ENCODE measurements around the gene RAD23A.
A peak's percentile ranks its signal among the peaks of the same experiment; 100 is the strongest.

RAD23A gene

GRCh38 chr19:12984683-12985048, 39.0 kb downstream of the RAD23A start:
- no peak for DNase-seq (ENCODE audit: low spot score)

GRCh38 chr19:12985049-12985776, 39.6 kb downstream of the RAD23A start:
- no peak for DNase-seq (ENCODE audit: low spot score)

DNA sequence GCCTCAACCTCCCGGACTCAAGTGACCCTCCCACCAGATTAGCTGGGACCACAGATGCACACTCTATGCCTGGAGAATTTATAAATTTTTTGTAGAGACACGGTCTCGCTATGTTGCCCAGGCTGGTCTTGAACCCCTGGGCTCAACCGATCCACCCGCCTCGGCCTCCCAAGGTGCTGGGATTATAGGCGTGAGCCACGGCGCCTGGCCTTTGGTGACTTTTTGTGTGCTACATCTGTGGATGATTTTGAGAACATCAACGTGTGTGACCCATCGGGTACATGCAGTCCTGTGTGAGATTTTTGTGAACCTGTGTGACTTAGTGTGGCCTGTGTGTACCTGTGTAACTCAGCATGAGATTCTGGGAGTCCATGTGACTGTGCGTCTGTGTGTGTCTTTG, 41.1 kb downstream of the RAD23A start:
- no peak for DNase-seq (ENCODE audit: low spot score)

DNA sequence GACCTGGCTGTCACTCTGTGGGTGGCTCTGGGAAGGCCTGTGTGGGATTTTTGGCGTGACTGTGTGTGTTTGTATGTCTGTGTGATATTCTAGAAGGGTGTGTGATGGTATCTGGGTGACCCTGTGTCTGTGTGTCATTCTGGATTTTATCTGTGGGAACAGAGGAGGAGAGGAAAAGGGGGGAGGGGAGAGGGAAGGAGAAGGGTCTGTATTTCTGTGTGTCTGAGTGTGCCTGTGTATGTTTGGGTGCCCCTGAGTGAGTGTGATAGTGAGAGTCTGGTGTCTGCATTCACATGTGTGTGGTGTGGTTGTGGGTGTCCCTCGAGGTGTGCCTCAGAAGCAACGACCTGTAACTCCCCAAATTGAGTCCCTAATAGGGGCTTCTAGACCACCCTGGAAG, 41.5 kb downstream of the RAD23A start:
- DNase-seq (ENCODE audit: low spot score) = no peak

DNA sequence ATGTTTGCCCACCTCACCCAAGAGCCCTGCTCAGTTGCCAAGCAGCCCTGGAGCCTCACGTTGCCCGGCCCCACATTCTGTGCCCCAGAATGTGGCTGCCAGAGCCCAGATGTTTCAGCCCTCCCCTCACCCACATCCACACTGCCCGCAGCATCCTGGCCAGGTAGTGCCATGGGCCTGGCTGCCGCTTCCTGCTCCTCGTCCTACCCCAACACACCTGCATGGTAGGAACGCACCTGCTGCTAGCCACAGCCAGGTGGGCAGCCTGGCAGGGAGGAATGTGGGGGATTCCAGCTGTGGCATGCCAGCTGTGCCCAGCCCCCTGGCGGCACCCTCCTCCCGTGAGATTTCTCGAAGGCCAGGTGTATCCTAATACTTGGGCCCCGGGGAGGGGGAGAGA, 42.1 kb downstream of the RAD23A start:
- no peak for DNase-seq (ENCODE audit: low spot score)

GRCh38 chr19:12990431-12990830, 44.8 kb downstream of the RAD23A start:
- no peak for DNase-seq (ENCODE audit: low spot score)

GRCh38 chr19:12990853-12991252, 45.2 kb downstream of the RAD23A start:
- no peak for DNase-seq (ENCODE audit: low spot score)

- no peak for DNase-seq (ENCODE audit: low spot score)
These were observed 45.6 kb downstream of the RAD23A start for GRCh38 chr19:12991296-12991695.

- DNase-seq (ENCODE audit: low spot score) = no peak
These were observed 47.1 kb downstream of the RAD23A start for GRCh38 chr19:12992729-12993128.

DNA sequence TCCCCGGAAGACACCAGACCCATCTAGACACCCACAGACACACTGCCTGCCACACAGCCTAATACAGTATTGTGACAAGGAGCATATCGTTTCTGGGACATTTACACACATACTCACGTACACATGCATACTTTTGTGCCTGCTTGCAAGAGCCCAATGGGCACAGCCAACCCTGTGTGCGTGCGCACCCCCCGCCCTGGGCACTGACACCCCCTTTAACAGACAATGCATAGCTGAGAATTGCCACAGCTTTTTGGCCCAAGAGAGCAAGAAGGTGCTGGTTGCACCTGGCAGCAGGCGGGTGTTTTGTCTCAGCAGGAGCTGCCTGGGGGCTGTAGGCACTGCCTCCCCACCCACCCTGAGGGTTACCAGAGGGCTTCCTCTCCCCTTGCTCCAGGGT, 47.9 kb downstream of the RAD23A start:
- DNase-seq (ENCODE audit: low spot score) = no peak

DNA sequence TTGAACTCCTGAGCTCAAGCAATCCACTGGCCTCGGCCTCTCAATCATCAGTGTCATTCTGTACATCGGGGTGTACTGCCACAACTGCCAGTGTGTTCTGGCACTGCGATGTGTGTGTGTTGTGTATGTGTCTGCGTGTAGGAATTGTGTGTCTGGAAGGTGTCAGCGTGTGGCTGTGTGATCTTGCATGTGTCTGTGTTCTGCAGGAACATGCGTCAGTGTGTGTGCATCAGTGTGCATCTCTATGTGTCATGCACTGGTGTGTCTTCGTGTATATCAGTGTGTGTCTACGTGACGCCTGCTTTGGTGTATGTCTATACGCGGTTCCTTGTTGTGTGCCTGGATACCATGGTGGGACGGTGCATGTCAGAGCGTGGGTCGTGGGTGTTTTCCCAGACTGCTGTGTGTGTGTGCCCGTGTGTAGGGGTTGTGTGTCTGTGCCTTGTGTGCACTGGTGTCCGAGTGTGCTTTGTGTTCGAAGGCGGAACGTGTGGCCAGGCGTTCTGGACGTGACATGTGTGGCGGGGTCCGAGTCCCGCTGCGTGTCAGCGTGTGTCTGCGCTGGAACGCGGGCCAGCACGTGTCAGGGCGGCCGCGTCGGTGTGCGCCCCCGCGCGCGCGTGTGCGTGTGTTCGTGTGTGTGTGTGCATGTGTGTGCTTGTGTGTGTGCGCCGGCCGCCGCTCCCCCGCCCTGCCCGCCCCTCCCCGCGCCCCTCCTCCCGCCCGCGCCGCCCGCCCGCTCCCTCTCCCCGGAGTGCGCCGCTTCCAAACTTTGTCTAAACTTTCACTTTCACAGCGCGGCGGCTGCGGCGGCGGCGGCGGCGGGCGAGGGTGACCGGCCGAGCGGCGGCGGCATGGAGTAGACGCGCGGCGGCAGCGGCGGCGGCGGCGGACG, 49.3 kb downstream of the RAD23A start, which contains the start of gene NFIX:
Gene NFIX (plus strand): TSS at position 775 of the 895 bp plus-strand sequence. CDS start 363 bp downstream, outside the sequence.
- peak; percentile 63 for DNase-seq (ENCODE audit: low spot score)

DNA sequence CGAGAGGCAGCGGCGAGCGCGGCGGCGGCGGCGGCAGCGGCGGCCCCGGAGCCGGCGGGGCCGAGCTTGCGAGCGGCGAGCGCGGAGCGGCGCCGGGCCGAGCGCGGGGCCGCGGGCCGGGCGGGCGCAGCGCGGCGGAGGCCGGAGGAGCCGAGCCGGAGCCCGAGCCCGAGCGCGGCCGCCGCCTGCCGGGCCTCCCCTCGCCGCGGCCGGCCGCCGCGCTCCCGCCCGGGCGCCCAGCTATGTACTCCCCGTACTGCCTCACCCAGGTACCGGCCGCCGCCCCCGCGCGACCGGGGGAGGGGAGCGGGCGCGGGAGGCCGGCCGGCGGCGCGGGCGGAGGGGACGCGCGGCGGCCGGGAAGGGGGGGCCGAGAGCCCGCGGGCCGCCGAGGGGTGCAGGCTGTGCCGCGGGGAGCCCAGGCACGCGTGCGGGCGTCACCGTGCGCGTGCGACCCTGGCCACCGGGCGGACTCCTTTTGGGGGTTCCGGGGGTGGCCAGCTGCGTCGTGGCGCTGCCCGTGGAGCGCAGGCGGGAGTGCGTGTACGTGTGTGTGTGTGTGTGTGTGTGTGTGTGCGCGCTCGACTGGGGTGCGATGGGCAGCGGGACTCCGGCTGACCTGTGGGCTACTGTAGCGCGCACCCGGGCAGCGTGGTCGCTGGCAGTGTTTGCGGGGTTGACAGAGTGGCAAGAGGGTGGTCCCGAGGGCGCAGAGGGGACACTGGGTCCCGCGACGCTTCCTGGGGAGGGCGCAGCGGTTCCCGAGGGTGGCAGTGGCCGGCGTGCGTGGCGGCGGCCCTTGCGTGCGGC, 50.1 kb downstream of the RAD23A start:
- DNase-seq (ENCODE audit: low spot score) = peak; percentile 86

DNA sequence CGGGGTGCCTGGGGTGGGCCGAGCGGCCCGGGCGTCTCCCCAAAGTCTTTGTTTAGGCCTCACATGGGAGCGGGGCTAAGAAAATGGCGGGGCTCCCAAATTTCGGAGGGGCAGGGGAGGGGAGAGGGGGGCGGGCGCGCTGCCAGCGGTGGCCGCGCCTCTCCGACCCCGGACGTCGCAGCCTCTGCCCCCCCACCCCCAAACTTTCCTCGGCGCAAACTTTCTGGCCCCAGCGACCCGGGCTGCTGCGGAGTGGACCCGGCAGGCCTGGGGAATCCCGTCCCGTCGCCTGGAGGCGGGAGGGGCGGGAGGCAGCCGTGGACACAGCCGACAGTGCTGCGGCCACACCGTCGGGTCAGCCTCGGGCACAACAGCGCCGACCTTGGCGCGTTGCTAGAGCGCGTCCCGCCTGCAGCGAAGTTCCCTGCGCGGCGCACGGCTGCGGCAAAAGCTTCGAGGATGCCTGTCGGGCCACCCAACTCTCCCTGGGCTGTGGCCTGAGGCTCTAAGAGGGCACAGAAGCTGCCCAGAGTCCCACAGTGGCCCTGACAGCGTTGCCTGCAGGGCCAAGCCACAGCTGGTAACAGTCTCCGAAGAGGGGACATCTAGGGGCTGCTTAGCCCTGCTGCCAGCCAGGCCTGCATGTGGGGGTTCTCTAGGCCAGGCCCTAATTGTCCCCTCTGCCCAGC, 50.9 kb downstream of the RAD23A start:
- DNase-seq (ENCODE audit: low spot score) = no peak

DNA sequence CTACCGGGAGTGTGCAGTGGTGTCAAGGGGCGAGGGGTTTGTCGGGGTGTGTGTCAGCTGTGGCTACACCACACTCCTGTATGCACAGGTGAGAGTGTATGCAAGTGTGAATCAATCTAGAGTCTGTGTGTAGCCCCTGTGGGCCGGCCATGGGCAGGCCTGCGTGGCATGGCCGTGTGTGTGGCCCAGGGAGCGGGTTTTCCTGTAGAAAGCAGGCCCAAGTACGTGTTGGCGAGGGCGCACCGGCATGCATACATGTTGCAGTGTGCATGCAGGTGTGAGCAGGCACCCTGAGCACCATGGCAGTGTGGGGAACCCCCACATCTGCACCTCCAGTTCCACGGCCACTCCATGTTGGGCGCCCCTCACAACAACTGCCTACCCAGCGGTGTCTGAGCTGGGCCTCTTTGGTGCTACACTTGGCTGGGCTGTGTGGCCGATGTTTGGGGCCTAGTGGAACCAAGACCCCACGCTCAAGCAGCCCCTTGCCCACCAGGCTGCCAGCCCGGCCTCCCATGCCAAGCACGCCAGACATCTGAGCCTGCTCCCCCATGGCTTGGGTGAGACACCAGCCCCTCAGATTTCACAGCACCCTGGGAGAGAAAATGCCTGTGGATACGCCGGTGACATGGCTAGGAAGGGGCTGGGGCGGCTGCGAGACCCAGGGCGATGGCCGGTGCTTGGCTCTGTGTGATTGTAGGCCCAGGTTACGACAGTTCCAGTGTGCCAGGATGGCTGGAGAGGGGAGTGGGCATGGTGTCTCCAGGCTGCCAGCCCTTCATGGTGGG, 51.7 kb downstream of the RAD23A start:
- DNase-seq (ENCODE audit: low spot score) = no peak

- DNase-seq (ENCODE audit: low spot score) = no peak
These were observed 52.6 kb downstream of the RAD23A start for GRCh38 chr19:12997967-12998940.

GRCh38 chr19:13001166-13001501, 55.5 kb downstream of the RAD23A start:
- DNase-seq (ENCODE audit: low spot score) = no peak

GRCh38 chr19:13001502-13002165, 56.0 kb downstream of the RAD23A start:
- no peak for DNase-seq (ENCODE audit: low spot score)

GRCh38 chr19:13002166-13002898, 56.7 kb downstream of the RAD23A start:
- DNase-seq (ENCODE audit: low spot score) = no peak

- DNase-seq (ENCODE audit: low spot score) = no peak
These were observed 57.4 kb downstream of the RAD23A start for GRCh38 chr19:13003081-13003480.
